ENCODE measurements around the gene SIL1.
A peak's percentile ranks its signal among the peaks of the same experiment; 100 is the strongest.

The SIL1 gene

GRCh38 chr5:138979684-138980280 is 218.4 kb downstream of the SIL1 start:
- WGBS: 89% methylated on average over 5 of the region's 5 CpGs

DNA sequence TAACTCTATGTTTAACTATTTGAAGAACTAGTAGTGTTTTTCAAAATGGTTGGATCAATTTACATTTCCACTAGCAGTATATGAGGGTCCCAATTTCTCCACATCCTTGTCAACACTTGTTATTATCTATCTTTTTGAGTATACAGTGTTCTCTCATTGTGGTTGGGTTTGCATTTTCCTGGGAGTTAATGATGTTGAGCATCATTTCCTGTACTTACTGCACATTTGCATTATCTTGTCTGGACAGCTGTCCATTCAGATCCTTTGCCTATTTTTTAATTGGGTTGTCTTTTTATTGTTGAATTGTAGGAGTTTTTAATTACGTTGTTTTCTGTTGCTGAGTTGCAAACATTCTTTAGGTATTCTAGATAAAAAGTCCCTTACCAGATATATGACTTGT is 219.6 kb downstream of the SIL1 start:
- H3K4me1 ChIP-seq (ENCODE audit: control insufficient read depth, insufficient read depth, low read depth, low read length): peaks cover 15% of the 10 kb centered on the region
- H3K27me3 ChIP-seq (ENCODE audit: control insufficient read depth in 1 of 2, insufficient read depth in 1 of 2, low read length in 2 of 2): no peaks in the 10 kb centered on the region
- H3K14ac ChIP-seq (ENCODE audit: low read length in 2 of 2): no peak overlapping the region
- H4K91ac ChIP-seq (ENCODE audit: low read length): no peak overlapping the region
- no peak overlapping the region for H3K9ac ChIP-seq (ENCODE audit: low read length)
- no peak overlapping the region for H2AFZ ChIP-seq (ENCODE audit: low read depth, low read length)
- H3K4me3 ChIP-seq (ENCODE audit: insufficient read depth in 1 of 2, low read depth in 1 of 2, low read length in 2 of 2): no peak overlapping the region
- H2AK5ac ChIP-seq (ENCODE audit: low read length, severe bottlenecking): no peak overlapping the region
- no peak overlapping the region for H3K4ac ChIP-seq (ENCODE audit: low read depth in 1 of 2, low read length in 2 of 2)
- peaks cover 4% of the 10 kb centered on the region for H3K79me1 ChIP-seq (replicated peaks; ENCODE audit: low read length, poor library complexity, severe bottlenecking)
- no peak overlapping the region for H3K18ac ChIP-seq (ENCODE audit: low read depth in 1 of 2, low read length in 2 of 2)
- no peak overlapping the region for H2BK5ac ChIP-seq (ENCODE audit: low read depth, low read length, poor library complexity, severe bottlenecking)
- H2BK15ac ChIP-seq (ENCODE audit: low read depth, poor library complexity, severe bottlenecking): no peak overlapping the region
- no peak overlapping the region for H3K4me2 ChIP-seq (ENCODE audit: low read length, poor library complexity, severe bottlenecking)
- no peak overlapping the region for H2BK12ac ChIP-seq (ENCODE audit: low read length in 2 of 2)
- H3K9me3 ChIP-seq (ENCODE audit: control insufficient read depth, low read length): no peaks in the 10 kb centered on the region
- H4K8ac ChIP-seq (ENCODE audit: low read length): no peak overlapping the region
- no peak overlapping the region for H2BK120ac ChIP-seq (ENCODE audit: low read depth, low read length)
- no CpG with 5 or more reads among the region's 1 CpG for WGBS
- no peaks in the 10 kb centered on the region for H3K36me3 ChIP-seq (ENCODE audit: control insufficient read depth in 1 of 2, insufficient read depth in 2 of 2, low read depth in 1 of 2, low read length in 2 of 2)
- DNase-seq: no peak
- no peak overlapping the region for H3K23ac ChIP-seq (ENCODE audit: low read length in 2 of 2)
- no peak overlapping the region for H3K27ac ChIP-seq (ENCODE audit: low read length, poor library complexity, severe bottlenecking)

More at GRCh38 chr5:138979684-138980280, 218.4 kb downstream of the SIL1 start:
- Histone ChIP-seq H3K9me3 (ENCODE audit: control insufficient read depth, low read length) (no peaks in the 10 kb centered on the region), H2BK5ac (ENCODE audit: low read depth, low read length, poor library complexity, severe bottlenecking) (no peak overlapping the region), H2BK15ac (ENCODE audit: low read depth, poor library complexity, severe bottlenecking) (no peak overlapping the region), H3K27me3 (ENCODE audit: control insufficient read depth in 1 of 2, insufficient read depth in 1 of 2, low read length in 2 of 2) (no peaks in the 10 kb centered on the region), H3K27ac (ENCODE audit: low read length, poor library complexity, severe bottlenecking) (no peak overlapping the region), H2BK12ac (ENCODE audit: low read length in 2 of 2) (no peak overlapping the region), H3K36me3 (ENCODE audit: control insufficient read depth in 1 of 2, insufficient read depth in 2 of 2, low read depth in 1 of 2, low read length in 2 of 2) (no peaks in the 10 kb centered on the region), H3K23ac (ENCODE audit: low read length in 2 of 2) (no peak overlapping the region), H3K4ac (ENCODE audit: low read depth in 1 of 2, low read length in 2 of 2) (no peak overlapping the region), H2AK5ac (ENCODE audit: low read length, severe bottlenecking) (peak overlapping the region; percentile 16), H2AFZ (ENCODE audit: low read depth, low read length) (no peak overlapping the region), H2BK120ac (ENCODE audit: low read depth, low read length) (no peak overlapping the region), H4K91ac (ENCODE audit: low read length) (no peak overlapping the region), H3K4me1 (ENCODE audit: control insufficient read depth, insufficient read depth, low read depth, low read length) (peaks cover 13% of the 10 kb centered on the region), H3K9ac (ENCODE audit: low read length) (no peak overlapping the region), H4K8ac (ENCODE audit: low read length) (no peak overlapping the region), H3K14ac (ENCODE audit: low read length in 2 of 2) (no peak overlapping the region), H3K4me3 (ENCODE audit: insufficient read depth in 1 of 2, low read depth in 1 of 2, low read length in 2 of 2) (no peak overlapping the region), H3K4me2 (ENCODE audit: low read length, poor library complexity, severe bottlenecking) (no peak overlapping the region), H3K79me1 (replicated peaks; ENCODE audit: low read length, poor library complexity, severe bottlenecking) (peaks cover 3% of the 10 kb centered on the region), H3K18ac (ENCODE audit: low read depth in 1 of 2, low read length in 2 of 2) (no peak overlapping the region)
- no peak for DNase-seq

- no peak overlapping the region for H3K18ac ChIP-seq (ENCODE audit: low read depth in 1 of 2, low read length in 2 of 2)
- H3K9ac ChIP-seq (ENCODE audit: low read length): no peak overlapping the region
- no peak overlapping the region for H2BK15ac ChIP-seq (ENCODE audit: low read depth, poor library complexity, severe bottlenecking)
- H2BK12ac ChIP-seq (ENCODE audit: low read length in 2 of 2): no peak overlapping the region
- no peak overlapping the region for H2BK5ac ChIP-seq (ENCODE audit: low read depth, low read length, poor library complexity, severe bottlenecking)
- no peak overlapping the region for H4K8ac ChIP-seq (ENCODE audit: low read length)
- H3K4me2 ChIP-seq (ENCODE audit: low read length, poor library complexity, severe bottlenecking): no peak overlapping the region
- H3K9me3 ChIP-seq (ENCODE audit: control insufficient read depth, low read length): no peaks in the 10 kb centered on the region
- H4K91ac ChIP-seq (ENCODE audit: low read length): no peak overlapping the region
- H2AK5ac ChIP-seq (ENCODE audit: low read length, severe bottlenecking): no peak overlapping the region
- H3K27ac ChIP-seq (ENCODE audit: low read length, poor library complexity, severe bottlenecking): no peak overlapping the region
- no peak overlapping the region for H3K4ac ChIP-seq (ENCODE audit: low read depth in 1 of 2, low read length in 2 of 2)
- H3K79me1 ChIP-seq (replicated peaks; ENCODE audit: low read length, poor library complexity, severe bottlenecking): peaks cover 7% of the 10 kb centered on the region
- no peak overlapping the region for H3K14ac ChIP-seq (ENCODE audit: low read length in 2 of 2)
- no peak for DNase-seq
- H2AFZ ChIP-seq (ENCODE audit: low read depth, low read length): no peak overlapping the region
- H3K4me3 ChIP-seq (ENCODE audit: insufficient read depth in 1 of 2, low read depth in 1 of 2, low read length in 2 of 2): no peak overlapping the region
- 27% methylated on average over 1 of the region's 1 CpG for WGBS
- H3K27me3 ChIP-seq (ENCODE audit: control insufficient read depth in 1 of 2, insufficient read depth in 1 of 2, low read length in 2 of 2): no peaks in the 10 kb centered on the region
- peaks cover 15% of the 10 kb centered on the region for H3K4me1 ChIP-seq (ENCODE audit: control insufficient read depth, insufficient read depth, low read depth, low read length)
- H3K36me3 ChIP-seq (ENCODE audit: control insufficient read depth in 1 of 2, insufficient read depth in 2 of 2, low read depth in 1 of 2, low read length in 2 of 2): no peaks in the 10 kb centered on the region
- H2BK120ac ChIP-seq (ENCODE audit: low read depth, low read length): no peak overlapping the region
- no peak overlapping the region for H3K23ac ChIP-seq (ENCODE audit: low read length in 2 of 2)
Observed at GRCh38 chr5:138978080-138978479, 220.1 kb downstream of the SIL1 start.

DNA sequence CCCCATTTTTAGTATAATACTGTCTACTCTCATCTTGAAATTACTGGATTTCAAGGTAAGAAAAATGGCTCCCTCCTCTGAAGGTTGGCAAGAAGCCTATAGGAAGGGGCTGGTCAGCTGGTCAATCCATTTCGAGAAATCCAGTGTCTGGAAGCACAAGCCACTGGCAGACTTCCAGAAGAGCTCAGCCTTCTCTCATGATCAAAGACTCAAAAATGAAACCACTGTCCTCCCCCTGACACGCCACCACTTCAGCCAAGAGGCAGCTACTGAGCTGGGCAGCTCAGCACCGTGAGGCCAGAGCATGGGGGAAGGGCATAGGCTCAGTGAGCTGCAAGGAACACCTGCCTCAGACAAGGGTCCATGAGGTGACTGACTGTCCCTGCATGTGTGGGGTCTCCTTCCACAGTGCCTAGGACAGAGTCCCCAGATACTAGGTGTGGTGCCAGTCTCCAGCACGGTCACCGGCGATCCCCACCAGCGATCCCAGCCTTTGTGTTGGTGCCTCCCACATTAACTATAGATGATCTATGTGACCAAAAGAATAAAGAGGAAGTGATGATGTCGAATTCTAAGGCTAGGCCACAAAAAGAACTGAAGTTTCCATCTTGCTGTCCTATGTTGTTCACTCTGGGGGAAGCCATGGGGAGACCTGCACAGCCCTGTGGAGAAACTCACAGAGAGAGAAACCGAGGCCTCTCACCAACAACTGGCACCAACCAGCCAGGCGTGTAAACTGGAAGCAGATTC is 222.9 kb downstream of the SIL1 start:
- Histone ChIP-seq H4K8ac (ENCODE audit: low read length) (no peak overlapping the region), H3K14ac (ENCODE audit: low read length in 2 of 2) (no peak overlapping the region), H2BK15ac (ENCODE audit: low read depth, poor library complexity, severe bottlenecking) (no peak overlapping the region), H3K27me3 (ENCODE audit: control insufficient read depth in 1 of 2, insufficient read depth in 1 of 2, low read length in 2 of 2) (no peaks in the 10 kb centered on the region), H2BK120ac (ENCODE audit: low read depth, low read length) (no peak overlapping the region), H3K23ac (ENCODE audit: low read length in 2 of 2) (no peak overlapping the region), H3K9me3 (ENCODE audit: control insufficient read depth, low read length) (no peaks in the 10 kb centered on the region), H2BK12ac (ENCODE audit: low read length in 2 of 2) (peak overlapping the region in 1 of 2 experiments; percentile 6), H3K18ac (ENCODE audit: low read depth in 1 of 2, low read length in 2 of 2) (peak overlapping the region in 1 of 2 experiments; percentile 41), H2AK5ac (ENCODE audit: low read length, severe bottlenecking) (peak overlapping the region; percentile 37), H4K91ac (ENCODE audit: low read length) (no peak overlapping the region), H3K27ac (ENCODE audit: low read length, poor library complexity, severe bottlenecking) (no peak overlapping the region), H3K4me3 (ENCODE audit: insufficient read depth in 1 of 2, low read depth in 1 of 2, low read length in 2 of 2) (peak overlapping the region in 1 of 2 experiments; percentile 0), H3K36me3 (ENCODE audit: control insufficient read depth in 1 of 2, insufficient read depth in 2 of 2, low read depth in 1 of 2, low read length in 2 of 2) (no peaks in the 10 kb centered on the region), H2BK5ac (ENCODE audit: low read depth, low read length, poor library complexity, severe bottlenecking) (no peak overlapping the region), H3K9ac (ENCODE audit: low read length) (peak overlapping the region; percentile 62), H3K4me2 (ENCODE audit: low read length, poor library complexity, severe bottlenecking) (no peak overlapping the region), H3K79me1 (replicated peaks; ENCODE audit: low read length, poor library complexity, severe bottlenecking) (peaks cover 7% of the 10 kb centered on the region), H2AFZ (ENCODE audit: low read depth, low read length) (no peak overlapping the region), H3K4me1 (ENCODE audit: control insufficient read depth, insufficient read depth, low read depth, low read length) (peaks cover 12% of the 10 kb centered on the region), H3K4ac (ENCODE audit: low read depth in 1 of 2, low read length in 2 of 2) (no peak overlapping the region)
- 81% methylated on average over 9 of the region's 10 CpGs for WGBS
- peak; percentile 95 for DNase-seq

Measured in mesenchymal stem cell (in vitro differentiated cells and primary cell).